Stimulated activated CD8-positive, alpha-beta memory T cell treated with anti-CD3 and anti-CD28 coated beads, Interleukin-12 subunit alpha, Interleukin-12 subunit beta, amount 100 ng/mL, for 1 hour (primary cell): ENCODE data around the gene ASRGL1.

Source experiments
- DNase-seq: peaks from one replicate; pipeline ENCODE4 v3.0.0-alpha.2; 2020; ENCODE audit warnings: low read depth

The ASRGL1 gene

DNA sequence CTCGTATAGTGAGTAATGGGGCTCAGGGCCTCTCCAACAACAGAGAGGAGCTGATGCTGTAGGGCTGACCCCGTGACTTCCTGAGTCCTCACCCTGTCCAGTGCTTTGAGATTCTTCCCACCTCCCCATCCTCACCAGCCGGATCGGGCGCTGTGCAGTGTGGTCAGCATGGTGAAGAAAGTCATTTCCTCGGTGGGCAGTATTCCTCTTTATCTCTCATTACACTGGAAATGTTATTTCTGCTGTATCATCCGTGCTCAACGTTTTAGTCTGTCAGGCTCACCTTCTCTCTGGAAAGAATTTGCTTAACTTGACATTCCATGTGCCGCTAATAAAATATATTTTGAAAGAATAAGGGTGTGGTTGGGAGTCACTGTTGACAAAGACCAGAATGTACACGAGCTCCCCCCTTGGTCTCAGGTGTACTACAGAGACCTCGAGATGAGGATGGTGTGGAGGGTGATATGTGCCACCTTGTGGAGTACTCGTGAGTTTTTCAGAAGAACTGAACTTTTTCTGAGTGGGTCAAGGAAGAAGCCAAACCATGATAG lies 55.9 kb downstream of the ASRGL1 start:
- DNase-seq, result peak; percentile 15

DNA sequence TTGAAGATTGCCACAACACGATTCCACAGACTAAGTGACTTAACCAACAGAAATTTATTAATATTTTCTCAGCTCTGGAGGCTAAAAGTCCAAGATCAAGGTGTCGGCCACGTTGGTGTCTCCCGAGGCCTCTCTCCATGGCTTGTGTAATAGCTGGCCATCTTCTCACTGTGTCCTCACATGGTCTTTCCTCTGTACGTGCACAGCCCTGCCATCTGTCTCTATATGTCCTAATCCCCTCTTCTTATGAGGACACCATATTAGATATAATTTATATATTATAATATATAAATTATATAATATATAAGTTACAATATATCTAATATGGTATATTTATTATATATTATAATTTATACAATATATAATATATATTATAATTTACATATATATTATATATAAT lies 56.5 kb downstream of the ASRGL1 start:
- DNase-seq, result no peak

DNA sequence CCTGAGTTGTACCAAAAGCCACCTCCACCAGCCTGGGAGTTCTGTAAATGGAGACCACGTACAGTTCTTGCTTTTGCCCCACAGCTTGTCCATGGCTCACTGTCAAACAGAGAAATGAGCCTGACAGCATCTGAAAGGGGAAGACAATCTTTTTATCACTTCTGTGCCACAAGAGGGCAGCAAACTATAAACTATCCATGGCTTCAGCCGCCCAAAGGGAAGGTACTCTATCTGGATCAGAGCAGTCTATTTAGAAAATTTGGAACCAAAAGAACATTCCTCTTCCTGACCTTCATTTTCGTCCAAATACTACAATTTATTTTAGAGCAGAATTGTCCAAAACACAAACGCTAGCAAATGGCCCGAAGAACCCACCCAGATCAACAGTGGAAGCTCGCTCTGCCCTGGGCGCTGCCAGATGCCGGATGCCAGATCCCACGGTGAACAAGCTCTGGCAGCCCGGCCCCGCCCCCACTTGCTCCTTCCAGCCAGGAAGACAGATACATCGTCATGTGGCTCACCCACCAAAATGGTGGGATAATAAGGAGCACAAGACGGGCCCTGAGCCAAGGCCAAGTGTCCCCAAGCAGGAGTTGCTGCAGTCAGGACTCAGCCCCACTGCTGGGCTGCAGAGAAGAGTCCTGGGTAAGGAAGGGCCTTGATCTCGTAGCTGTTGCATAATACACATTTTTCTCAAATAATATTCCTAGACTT lies 57.7 kb downstream of the ASRGL1 start:
- peak; percentile 36 for DNase-seq

DNA sequence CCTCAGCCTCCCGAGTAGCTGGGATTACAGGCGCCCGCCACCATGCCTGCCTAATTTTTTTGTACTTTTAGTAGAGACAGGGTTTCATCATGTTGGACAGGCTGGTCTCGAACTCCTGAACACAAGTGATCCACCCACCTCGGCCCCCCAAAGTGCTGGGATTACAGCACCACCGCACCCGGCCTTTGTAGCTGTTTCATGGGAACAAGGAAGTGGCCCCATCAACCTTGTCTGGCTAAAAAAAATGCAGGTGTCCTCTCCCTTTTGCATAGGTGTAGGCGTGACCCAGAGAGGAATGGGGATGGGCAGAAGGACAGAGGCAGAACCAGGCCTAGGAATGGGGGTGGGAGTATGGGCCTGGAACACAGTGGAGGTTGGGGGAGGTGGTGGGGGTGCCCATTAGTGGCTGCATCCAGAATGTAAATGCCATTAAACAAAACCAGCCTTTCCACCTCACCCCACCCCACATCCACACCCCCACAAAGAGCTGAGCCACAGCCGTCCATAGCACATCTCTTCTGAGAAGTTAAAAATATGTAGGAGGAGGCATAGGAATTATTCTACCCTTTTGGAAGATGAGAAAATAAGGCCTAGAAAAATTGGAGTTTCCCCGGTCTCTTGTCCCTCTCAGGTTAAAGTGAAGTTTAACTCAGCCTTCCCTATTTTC lies 58.8 kb downstream of the ASRGL1 start:
- no peak for DNase-seq

DNA sequence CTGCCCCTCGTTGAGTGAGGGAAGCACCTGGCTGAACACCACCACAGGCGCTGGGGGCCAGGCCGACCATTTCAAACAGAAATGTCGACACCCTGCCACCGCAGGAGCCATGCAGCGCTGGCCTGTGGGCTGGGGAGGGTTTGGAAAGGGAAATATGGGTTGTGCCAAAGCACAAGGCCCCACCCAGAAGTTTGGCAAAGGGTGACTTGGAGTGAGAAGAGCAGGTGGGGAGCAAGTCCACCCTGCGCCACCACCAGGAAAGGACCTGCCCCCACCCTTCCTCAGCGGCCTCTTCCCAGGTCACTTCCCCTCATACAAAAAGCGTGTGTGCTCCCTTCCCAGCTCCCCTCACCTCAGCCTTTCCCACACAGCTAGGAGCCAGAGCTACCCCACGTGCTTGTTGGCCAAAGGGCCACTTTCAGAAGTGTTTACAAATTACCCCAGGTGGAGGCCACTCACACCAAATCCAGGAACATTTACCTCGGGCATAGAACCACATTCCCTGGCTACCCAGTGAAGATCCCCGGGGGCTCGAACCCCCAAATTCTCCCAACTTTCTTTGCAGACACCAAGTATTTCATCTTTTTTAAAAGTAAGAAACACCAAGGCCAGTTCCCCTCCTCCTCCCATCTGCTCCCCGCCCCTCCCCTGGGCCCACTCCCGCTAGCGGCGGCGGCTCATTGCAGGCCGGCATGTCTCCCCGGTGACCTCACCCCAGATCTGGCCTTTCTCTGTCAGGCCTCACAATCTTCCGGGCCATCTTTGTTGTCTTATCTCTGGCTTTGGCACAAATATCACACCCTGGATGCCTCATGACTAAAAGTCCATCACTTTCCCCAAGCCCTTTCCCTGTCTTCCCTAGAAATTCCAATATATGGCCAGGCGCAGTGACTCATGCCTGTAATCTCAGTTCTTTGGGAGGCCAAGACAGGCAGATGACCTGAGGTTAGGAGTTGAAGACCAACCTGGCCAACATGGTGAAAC lies 61.1 kb downstream of the ASRGL1 start:
- no peak for DNase-seq

DNA sequence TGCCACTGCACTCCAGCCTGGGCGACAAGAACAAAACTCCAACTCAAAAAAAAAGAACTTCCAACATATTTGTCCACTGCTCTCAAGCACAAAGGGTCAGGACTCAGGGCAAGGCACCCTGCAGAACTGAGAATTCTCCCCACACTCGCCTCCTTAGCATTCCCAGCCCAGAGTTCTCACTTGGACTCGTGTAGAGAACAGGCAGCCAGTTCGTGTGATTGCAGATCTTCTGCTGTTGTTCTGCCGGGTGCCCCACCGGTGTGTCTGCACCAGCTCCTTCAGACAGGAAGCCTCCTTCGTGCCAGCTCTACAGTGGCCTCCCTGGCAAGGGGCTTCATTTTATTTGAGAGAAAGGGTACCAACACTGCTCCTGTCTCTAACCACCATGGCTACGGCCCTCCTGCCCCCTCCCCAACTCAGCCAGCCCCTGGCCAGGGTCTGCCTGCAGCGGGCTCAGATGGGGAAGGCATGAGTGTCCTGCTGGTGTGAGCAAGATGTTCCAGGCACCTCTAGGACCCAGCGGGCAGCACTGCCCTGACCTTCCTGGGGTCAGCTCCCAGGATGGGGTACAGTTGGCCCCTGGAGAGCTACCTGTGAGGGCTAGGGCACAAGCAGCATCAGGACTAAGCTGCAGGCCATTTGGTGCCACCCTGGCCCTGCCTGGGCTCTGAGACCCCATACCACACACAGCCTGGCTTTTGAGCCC lies 62.1 kb downstream of the ASRGL1 start:
- no peak for DNase-seq

DNA sequence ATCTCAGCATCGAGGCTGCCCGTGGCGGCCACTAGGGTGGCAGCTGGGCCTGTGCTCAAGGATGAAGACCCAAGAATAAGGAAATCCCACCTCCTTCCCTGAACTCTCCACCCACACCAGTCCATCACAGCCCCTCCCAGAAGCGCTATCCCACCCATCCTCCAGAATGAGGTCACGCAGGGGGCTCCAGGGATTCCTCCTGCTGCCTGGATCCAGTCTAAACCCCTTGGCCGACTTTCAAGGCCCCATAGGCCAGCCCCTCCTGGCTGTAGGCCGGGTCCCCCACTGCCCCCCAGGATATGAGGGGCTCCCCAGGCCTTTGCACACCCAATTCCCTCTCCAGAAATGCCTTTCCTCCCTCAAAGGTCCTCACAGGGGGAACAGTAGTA lies 62.6 kb downstream of the ASRGL1 start:
- DNase-seq, result no peak

DNA sequence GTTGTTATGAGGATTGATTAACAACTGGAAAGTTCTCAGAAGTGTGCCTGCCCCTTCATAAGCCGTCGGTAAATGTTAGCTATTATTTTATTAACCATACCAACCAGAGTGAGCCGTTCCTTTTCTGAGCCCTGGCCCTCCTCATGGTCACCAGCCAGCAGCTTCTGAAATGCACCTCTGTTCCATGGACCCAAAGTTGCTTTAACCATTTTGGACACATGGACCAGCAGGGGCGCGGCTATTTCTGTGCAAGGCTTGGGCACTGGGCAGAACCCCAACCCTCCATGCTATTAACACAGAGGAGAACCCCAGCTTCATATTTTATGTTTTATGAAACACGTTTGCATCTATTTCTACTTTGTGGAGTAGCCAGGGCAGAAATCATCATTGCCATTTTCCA lies 63.0 kb downstream of the ASRGL1 start:
- DNase-seq, result no peak

DNA sequence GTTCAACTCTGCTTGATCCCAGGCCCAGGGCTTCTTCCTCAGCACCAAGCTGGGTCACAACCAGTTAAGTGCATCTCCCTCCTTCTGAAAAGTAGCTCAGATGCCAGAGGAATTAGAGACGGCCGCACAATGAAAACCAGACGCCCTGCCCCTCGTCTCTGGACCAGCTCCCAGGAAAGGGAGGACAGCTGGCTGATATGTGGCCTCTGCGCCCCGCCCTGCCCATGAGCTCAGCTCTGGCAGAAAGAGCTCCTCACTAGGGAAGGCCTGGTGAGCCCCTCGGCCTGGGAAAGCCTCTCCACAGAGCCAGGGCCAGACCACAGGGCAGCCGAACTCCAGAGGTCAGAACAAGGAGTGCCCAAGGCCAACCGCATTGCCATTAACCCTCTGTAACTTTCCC lies 63.5 kb downstream of the ASRGL1 start:
- no peak for DNase-seq

DNA sequence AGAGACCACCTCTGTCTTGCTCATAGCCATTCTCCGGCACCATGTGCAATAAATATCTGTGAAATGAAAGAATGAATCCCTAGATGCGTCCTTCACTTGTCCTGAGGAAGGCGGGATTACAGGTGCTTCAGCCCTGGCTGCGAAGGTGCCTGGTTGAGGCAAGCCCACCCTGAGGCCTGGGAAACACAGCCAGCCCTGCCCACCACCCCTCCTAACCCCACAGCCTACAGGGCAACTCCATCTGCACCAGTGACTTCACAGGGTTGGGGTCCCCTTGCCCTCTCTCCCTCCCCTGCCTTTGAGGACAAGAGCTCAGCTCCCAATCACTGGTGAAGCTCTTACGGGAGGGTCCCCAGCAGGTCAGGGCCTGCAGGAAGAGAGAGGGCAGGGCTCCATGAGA lies 64.1 kb downstream of the ASRGL1 start:
- DNase-seq, result no peak

DNA sequence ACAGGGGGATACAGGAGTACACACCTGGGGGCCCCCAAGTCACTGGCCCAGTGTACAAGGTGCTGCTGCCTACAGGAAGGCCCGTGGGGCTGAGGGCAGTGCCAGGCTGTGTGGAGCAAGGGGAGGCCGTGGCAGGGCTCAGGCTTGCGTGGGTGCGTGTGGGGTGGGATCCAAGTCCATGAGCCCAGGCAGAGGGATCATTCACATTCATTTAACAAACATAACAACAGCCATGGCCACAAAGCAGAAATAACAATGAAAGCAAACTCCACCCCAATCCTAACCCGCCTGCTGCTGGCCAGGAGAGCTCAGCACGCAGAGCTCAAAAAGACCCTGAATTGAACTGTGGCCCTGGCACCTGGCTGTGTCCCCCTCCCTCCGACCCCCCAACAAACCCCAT lies 64.6 kb downstream of the ASRGL1 start:
- no peak for DNase-seq

DNA sequence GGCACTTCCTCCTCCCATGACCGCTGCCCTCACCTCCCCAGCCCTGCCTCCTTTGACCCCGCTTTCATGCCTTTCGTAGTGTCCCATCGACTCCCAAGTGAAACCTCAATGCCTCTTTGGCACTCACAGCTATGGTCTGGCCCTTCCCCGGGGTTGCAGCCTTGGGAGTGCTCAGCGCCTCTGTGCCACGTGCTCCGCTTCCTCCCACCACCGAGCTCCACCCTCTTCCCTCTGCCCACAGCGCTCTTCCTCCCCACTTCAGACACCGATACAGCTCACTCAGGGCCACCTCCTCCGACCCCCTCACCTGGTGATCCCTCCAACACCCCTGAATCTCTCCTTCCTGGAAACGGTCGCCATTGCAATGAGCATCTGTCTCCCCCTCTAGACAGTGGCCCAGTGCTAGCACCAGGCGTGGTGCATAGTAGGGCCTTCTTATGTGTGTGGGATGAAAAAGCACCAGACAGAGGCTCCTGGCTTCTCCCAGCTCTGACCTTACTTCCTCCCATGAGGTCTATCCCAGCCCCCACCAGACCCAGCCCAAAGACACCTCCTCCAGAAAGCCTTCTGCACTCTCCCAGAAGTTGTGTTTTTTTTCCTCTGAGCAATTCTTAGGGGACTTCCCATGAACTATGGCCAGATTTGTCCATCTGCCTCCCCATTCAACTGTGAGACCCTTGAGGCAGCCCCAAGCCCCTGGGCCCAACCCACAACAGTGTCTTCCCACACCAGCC lies 65.1 kb downstream of the ASRGL1 start:
- DNase-seq, result peak; percentile 32

DNA sequence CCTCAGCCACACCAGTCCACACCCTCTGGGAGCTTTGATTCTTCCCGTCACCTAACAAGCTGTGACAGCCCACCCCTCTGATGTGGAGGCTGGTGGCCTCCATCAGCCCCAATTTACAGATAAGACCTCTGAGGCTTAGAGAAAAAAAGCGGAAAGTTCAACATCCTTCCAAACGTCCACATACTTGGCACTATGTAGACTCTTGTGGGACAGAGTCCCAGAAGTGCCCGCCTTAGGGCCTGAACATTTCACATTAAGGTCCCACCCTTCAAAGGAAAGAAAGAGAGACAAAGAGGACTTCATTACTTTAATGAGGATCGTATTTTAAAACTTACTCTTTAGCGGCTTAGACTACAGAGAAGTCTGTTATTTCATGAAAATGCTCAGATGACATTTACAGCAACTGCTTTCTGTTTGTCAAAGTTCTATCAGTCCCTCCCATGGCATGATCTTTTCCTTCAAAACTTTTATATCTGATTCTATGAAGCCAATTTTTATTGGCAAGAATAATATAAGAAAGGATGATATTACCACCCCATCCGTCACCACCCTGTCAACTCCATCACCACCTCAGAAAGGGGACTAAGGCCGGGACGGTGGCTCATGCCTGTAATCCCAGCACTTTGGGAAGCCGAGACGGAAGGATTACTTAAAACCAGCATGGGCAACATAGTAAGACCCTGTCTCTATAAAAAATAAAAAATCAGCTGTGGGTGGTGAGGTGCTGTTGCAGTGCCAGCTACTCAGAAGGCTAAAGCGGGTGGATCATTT lies 65.9 kb downstream of the ASRGL1 start:
- no peak for DNase-seq

DNA sequence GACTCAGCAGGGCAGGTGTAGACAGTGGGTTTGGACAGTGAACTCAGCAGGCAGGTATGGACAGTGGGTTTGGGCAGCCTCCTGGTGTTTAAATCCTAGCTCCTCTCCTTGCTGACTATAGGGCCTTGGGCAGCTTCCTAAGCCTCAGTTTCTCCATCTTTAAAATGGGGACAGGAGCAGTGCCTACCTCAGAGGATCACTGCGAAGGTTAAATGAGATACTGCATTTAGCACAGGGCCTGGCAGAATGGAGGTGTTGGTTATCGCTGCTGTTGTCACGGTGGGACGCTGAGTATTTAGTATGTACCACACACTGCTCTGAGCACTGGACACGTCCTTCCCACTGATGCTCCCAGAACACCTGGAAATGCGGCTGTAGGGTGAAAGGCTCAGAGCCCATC lies 67.2 kb downstream of the ASRGL1 start:
- no peak for DNase-seq

DNA sequence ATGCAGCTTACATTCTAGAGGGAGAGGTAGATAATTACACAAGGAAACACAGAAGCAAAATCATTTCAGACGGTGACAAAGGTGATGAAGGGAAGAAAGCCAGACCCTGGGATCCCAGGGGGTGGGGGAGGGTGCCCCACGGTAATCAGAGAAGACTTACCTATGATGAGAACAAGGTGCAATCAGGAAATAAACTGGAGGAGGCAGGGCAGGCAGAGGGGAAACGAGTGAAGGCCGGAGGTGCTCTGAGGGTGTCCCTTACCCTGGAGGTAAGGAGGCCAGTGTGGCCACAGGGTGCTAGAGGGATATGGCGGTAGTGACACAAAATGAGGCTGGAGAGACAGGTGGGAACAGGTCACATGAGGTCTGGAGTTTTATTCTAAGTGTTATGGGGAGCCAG lies 67.7 kb downstream of the ASRGL1 start:
- no peak for DNase-seq

DNA sequence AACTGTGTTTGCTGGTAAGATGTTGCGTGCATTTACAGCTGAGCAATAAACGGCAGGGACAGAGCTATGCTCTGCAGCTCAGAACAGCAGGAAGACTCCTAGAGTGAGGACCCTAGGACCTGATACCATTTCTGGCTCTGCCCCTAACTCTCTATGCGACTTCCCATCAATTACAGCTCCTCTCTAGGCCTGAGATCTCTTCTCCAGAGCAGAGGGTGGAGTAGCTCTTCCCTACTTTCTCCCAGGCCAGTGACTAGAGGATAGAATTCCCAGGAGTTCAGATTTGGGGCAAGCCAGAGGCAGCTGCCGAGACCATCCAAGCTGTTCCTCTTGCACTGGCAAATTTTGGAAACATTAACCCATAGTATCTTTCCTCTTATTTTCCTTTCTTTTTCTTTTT lies 68.8 kb downstream of the ASRGL1 start:
- DNase-seq, result no peak

DNA sequence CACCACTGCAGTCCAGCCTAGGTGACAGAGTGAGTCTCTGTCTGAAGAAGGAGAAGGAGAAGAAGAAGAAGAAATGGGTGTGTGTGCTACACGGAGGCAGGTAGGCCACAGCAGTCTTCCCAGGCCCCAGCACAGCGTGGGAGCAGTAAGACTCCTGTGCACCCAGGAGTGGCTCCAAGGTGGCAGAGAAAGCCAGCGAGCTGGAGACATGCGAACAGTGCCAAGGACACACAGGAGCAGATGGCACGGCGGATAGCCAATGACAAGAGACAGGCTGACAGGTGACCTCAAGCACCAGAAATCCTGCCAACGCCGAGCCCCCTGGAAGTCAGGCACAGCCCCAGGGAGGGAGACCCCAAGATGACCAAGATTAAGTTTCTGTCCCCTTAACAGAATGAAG lies 72.6 kb downstream of the ASRGL1 start:
- no peak for DNase-seq

DNA sequence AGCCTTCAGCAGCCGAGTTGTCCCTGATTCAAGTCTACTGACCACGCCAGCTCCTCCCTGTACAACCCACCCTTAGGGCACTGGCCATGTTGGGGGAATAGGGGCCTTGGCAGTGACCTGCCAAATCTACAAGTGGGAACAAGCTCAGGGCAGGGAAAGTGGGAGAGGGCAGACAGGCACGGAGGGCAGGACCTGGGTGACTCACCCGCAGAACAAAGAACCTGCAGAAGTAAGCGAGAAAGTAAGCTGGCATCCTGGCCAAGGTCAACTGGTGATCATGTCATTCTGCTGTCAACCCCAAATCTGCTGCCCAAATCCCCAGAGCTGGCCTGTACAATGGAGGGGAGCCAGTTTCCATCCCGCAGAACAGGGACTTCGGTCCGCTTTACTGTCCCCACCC lies 73.7 kb downstream of the ASRGL1 start:
- DNase-seq, result no peak

DNA sequence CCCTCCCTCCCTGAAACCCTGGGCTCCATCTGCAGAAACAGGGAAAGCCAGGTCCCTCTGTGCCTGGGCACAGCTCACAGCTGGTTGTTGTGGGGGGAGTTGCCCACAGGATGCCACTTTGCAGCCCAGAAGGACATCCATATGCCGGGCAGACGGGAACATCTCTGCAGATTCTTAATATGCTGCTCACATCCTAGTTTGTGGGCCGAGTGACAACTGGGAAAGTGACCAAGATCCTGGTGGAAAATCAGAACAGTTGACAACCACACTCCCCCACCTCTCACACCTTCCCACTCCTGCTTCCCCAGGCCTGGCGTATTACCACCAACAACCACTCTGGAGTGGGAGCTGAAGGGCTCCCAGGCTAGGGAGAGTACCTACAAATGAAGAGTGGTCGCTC lies 74.3 kb downstream of the ASRGL1 start:
- DNase-seq, result no peak

DNA sequence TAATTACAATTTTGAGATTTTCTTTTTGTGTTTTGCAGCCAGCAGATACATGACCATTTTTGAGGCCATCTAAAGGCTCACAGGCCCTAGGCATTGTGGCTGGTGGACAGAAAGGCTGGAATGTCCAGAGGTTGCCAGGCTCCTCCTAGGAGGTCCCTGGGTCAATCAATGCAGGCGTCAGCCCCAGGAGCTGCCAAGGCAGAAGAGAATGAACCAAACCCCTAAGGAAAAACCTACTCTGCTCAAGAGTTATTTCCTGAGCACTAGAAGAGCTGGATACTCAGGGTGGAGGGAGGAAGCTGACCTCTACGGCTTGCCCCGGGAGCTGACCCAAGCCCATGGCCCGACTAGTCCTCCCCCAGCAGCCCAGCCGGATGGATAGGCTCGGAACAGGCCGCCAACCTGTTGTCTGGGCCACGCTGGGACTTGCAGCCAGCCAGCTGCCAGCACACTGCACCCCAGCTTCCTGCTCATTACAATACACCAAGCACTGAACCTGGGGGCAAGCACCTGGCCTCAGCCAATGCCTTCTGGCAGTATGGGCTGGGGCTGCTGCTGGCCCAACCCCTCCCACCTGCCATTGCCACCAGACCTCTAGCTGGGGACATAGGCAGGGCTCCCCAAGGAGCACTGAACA lies 75.9 kb downstream of the ASRGL1 start:
- no peak for DNase-seq
